AG04450 (cell line): ENCODE results near the gene MICA. TPM values are rescaled to one million over a fixed set of nuclear protein-coding genes. Genes with fewer than 3 reads are reported as not detected.

Source experiments
- CTCF ChIA-PET: fragments of 300-600, 350-600 bp; formaldehyde crosslinking; extraction: SDS; loops from one replicate; lab custom pipeline; 2022; ENCODE audit warnings: antibody characterized with exemption, inconsistent platforms; lab: Charles Lee
- POLR2A ChIA-PET: fragments of 350-600 bp; formaldehyde crosslinking; extraction: SDS; loops from one replicate; lab custom pipeline; 2021; ENCODE audit warnings: antibody characterized with exemption, inconsistent platforms; lab: Yijun Ruan, JAX
- DNase-seq: peaks from one replicate; pipeline ENCODE4 v3.0.0-alpha.2; 2011; ENCODE audit warnings: low read depth, low spot score
- H3K27ac ChIP-seq: one replicate; pipeline ENCODE4 v1.5.1; 2012; ENCODE audit warnings: low read depth, low read length, control low read depth
- H3K27me3 ChIP-seq: one replicate; pipeline ENCODE4 v1.6.0; 2012; ENCODE audit warnings: low read length; ENCODE audit not compliant: control insufficient read depth, insufficient read depth
- H3K4me3 ChIP-seq: 2 replicates; pipeline ENCODE4 v1.5.1; 2011; ENCODE audit warnings: mild to moderate bottlenecking, low read depth, low read length, control low read depth
- H3K9me3 ChIP-seq: 2 replicates; pipeline ENCODE4 v1.5.1; 2012; ENCODE audit warnings: low read length; ENCODE audit not compliant: control insufficient read depth, insufficient read depth
- polyA minus RNA-seq: library from RNA; depleted of rRNA, polyadenylated mRNA; stranded (reverse); fragments of >200 nt; gene quantifications from 2 replicates; pipeline ENCODE4 v1.2.3, GENCODE V29; 2011; rRNA and poly(A)+ RNA removed
- polyA plus RNA-seq: library from polyadenylated mRNA; depleted of rRNA; stranded (reverse); fragments of >200 nt; gene quantifications from 2 replicates; pipeline ENCODE4 v1.2.3, GENCODE V29; 2011; rRNA removed
- TF ChIP-seq, protein P1 (sequence below): IDR thresholded peaks from 2 replicates; pipeline ENCODE4 v1.5.1; 2011; ENCODE audit warnings: low read depth, low read length, control low read depth, inconsistent platforms

The MICA gene
- polyA plus RNA-seq (39.9 and 48.5 TPM in 2 replicates), polyA minus RNA-seq (26.3 and 37.6 TPM in 2 replicates)

DNA sequence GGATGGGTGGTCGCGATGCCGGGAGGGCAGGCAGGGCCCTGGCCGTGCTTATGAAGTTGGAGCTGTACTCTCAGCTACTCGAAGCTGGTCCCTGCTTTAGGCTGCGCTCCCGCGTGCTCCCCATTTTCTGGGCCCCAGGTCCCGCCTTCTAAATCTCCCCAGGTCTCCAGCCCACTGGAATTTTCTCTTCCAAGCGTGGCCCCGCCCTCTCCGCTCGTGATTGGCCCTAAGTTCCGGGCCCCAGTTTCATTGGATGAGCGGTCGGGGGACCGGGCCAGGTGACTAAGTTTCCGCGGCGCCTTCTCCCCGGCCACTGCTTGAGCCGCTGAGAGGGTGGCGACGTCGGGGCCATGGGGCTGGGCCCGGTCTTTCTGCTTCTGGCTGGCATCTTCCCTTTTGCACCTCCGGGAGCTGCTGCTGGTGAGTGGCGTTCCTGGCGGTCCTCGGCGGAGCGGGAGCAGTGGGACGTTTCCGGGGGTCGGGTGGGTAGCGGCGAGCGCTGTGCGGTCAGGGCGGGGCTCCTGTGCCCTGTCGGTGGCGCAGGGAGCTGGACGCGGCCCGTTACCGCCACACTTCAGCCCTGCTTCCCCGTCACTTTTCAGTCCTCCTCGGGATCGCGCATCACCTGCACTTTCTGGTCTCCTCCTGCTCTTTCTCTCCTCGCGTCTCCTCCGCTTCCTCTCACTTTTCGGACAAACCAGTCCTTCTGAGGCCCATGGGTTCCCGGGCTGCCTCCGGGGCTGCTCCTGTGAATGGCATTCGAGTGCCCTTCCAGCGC is at the start of gene MICA:
TSS of gene MICA (plus strand) at position 313 of the 778 bp plus-strand sequence. CDS start at position 351, 38 bp downstream.
- CTCF ChIA-PET: interaction anchor here (0.6 to 6.3 kb wide), 2 partner anchors 39 to 265 kb away, joined by 3 to 37 read pairs; no protein-coding TSS in a partner anchor
- TF ChIP-seq, protein P1, sequence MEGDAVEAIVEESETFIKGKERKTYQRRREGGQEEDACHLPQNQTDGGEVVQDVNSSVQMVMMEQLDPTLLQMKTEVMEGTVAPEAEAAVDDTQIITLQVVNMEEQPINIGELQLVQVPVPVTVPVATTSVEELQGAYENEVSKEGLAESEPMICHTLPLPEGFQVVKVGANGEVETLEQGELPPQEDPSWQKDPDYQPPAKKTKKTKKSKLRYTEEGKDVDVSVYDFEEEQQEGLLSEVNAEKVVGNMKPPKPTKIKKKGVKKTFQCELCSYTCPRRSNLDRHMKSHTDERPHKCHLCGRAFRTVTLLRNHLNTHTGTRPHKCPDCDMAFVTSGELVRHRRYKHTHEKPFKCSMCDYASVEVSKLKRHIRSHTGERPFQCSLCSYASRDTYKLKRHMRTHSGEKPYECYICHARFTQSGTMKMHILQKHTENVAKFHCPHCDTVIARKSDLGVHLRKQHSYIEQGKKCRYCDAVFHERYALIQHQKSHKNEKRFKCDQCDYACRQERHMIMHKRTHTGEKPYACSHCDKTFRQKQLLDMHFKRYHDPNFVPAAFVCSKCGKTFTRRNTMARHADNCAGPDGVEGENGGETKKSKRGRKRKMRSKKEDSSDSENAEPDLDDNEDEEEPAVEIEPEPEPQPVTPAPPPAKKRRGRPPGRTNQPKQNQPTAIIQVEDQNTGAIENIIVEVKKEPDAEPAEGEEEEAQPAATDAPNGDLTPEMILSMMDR: no peak
- POLR2A ChIA-PET: no interaction called here
- no peaks in the 10 kb centered on the region for H3K27me3 ChIP-seq
- H3K4me3 ChIP-seq: peak within 1 kb of the TSS; percentile 90
- H3K27ac ChIP-seq: peak within 1 kb of the TSS; percentile 21
- peaks cover 4% of the 10 kb centered on the region; the same call in 1 of the 2 replicates for H3K9me3 ChIP-seq
- peak; percentile 34 for DNase-seq

DNA sequence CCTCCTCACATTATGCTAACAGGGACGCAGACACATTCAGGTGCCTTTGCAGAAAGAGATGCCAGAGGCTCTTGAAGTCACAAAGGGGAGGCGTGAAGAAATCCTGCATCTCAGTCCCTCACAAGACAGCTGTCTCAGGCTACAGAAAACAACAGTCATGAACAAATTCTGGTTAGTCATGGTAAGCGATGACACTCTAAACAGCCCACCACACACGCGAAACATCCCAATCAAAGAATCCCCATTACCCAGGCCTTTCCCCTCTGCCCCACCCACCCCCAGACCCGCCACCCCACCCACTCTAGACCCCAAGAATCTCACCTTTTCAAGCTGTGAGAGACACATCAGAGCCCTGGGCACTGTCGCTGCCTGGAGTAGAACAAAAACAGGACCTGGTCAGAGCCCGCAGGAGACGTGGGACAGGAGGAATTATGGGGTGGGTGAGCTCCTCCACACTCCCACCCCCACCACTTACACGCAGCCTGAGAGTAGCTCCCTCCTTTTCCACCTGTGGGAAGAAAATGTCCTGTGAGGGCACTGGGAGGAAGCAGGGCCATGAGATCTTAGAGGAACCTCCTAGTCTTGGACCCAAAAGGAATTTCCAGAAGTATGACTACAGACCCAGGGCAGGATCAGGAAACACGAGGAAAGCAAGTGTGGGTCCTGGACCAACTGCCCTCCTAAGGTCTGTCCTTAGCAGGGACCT is 49.1 kb upstream of the MICA start:
- no peak overlapping the region for H3K27ac ChIP-seq

DNA sequence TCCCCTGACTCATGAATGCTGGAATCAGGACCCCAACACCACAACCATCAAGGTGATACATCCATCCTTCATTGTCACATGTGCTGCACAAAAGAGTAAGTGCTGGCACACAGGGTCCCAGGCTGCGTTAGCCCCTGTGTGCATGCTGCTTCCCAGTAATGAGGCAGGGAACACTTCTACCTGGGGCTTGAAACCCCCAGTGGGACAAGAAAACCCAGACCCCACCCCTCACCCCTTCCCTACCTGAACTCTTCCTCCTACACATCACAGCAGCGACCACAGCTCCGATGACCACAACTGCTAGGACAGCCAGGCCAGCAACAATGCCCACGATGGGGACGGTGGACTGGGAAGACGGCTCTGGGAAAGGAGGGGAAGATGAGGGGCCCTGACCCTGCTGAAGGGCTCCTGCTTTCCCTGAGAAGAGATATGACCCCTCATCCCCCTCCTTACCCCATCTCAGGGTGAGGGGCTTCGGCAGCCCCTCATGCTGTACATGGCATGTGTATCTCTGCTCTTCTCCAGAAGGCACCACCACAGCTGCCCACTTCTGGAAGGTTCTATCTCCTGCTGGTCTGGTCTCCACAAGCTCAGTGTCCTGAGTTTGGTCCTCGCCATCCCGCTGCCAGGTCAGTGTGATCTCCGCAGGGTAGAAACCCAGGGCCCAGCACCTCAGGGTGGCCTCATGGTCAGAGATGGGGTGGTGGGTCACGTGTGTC is 48.4 kb upstream of the MICA start:
- DNase-seq: no peak
- peaks cover 26% of the 10 kb centered on the region for H3K27me3 ChIP-seq
- CTCF ChIA-PET: interaction anchor here (2.5 kb wide), 1 partner anchor 12 kb away, joined by 9 read pairs; no protein-coding TSS in a partner anchor
- POLR2A ChIA-PET: no interaction called here
- H3K27ac ChIP-seq: no peak overlapping the region
- TF ChIP-seq, protein P1: no peak
- H3K4me3 ChIP-seq: no peak overlapping the region
- H3K9me3 ChIP-seq: no peaks in the 10 kb centered on the region; the same call in 1 of the 2 replicates

More for the DNA sequence above, 49.1 kb upstream of the MICA start:
- no peaks in the 10 kb centered on the region; the same call in 1 of the 2 replicates for H3K9me3 ChIP-seq
- no peak overlapping the region for H3K4me3 ChIP-seq
- no peak for DNase-seq
- TF ChIP-seq, protein P1: no peak
- ChIA-PET POLR2A (no interaction called here), CTCF (interaction anchor here (2.5 kb wide), 1 partner anchor 12 kb away, joined by 9 read pairs; no protein-coding TSS in a partner anchor)
- H3K27me3 ChIP-seq: peaks cover 23% of the 10 kb centered on the region

DNA sequence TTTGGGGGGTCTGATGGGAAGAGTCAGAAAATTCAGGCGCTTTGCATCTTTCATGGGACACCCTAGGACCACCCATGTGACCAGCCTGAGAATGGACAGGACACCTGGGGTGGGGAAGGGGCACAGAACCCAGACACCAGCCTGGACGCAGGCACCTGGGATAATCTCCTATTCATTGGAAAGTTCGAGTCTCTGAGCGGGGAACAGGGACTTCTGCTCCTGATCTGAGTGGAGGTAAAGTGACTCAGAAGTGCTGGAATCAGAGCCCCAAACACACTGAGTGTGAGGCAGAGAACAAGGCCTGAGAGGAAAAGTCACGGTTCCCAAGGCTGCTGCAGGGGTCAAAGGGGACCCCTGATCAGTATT is 47.8 kb upstream of the MICA start:
- no peak for DNase-seq
- H3K27me3 ChIP-seq: peaks cover 25% of the 10 kb centered on the region
- H3K27ac ChIP-seq: no peak overlapping the region
- peak overlapping the region; percentile 70 for H3K4me3 ChIP-seq
- ChIA-PET CTCF (interaction anchor here (2.5 kb wide), 1 partner anchor 11 kb away, joined by 9 read pairs; no protein-coding TSS in a partner anchor), POLR2A (no interaction called here)
- H3K9me3 ChIP-seq: no peaks in the 10 kb centered on the region; the same call in 1 of the 2 replicates
- TF ChIP-seq, protein P1: no peak
